H9 (cell line): ENCODE results near the gene ETV2. TPM values are rescaled to one million over a fixed set of nuclear protein-coding genes. Genes with fewer than 3 reads are reported as not detected.

Source experiments
- DNase-seq: peaks from one replicate; pipeline ENCODE4 v3.0.0-alpha.2; 2017
- H2AFZ ChIP-seq: one replicate; pipeline ENCODE4 v1.6.1; 2013; ENCODE audit warnings: mild to moderate bottlenecking, low read length, control low read depth, moderate library complexity
- H2AK5ac ChIP-seq: 2 replicates; pipeline ENCODE4 v1.6.1; 2013; ENCODE audit warnings: low read length, control low read depth, mixed read lengths; ENCODE audit not compliant: insufficient read length
- H2BK120ac ChIP-seq: one replicate; pipeline ENCODE4 v1.6.1; 2013; ENCODE audit warnings: low read depth, mild to moderate bottlenecking, low read length, control low read depth, inconsistent platforms; ENCODE audit not compliant: poor library complexity, severe bottlenecking
- H2BK12ac ChIP-seq: 2 replicates; pipeline ENCODE4 v1.6.1; 2013; ENCODE audit warnings: low read length, control low read depth, mixed read lengths, low read depth; ENCODE audit not compliant: insufficient read length
- H2BK15ac ChIP-seq: 2 replicates; pipeline ENCODE4 v1.6.1; 2013; ENCODE audit warnings: low read depth, low read length, control low read depth
- H2BK20ac ChIP-seq: one replicate; pipeline ENCODE4 v1.6.1; 2013; ENCODE audit warnings: low read depth, mild to moderate bottlenecking, low read length, control low read depth, inconsistent platforms; ENCODE audit not compliant: poor library complexity, severe bottlenecking
- H2BK5ac ChIP-seq: 2 replicates; pipeline ENCODE4 v1.6.1; 2013; ENCODE audit warnings: low read length, control low read depth, mixed read lengths; ENCODE audit not compliant: insufficient read length
- H3K14ac ChIP-seq: 2 replicates; pipeline ENCODE4 v1.6.1; 2013; ENCODE audit warnings: low read length, control low read depth; ENCODE audit not compliant: insufficient read depth
- H3K18ac ChIP-seq: 2 replicates; pipeline ENCODE4 v1.6.1; 2013; ENCODE audit warnings: low read depth, mild to moderate bottlenecking, mixed read lengths, low read length, control low read depth; ENCODE audit not compliant: insufficient read length
- H3K23ac ChIP-seq: 2 replicates; pipeline ENCODE4 v1.6.1; 2013; ENCODE audit warnings: low read length, control low read depth, mixed read lengths, low read depth; ENCODE audit not compliant: insufficient read length
- H3K23me2 ChIP-seq: 2 replicates; pipeline ENCODE4 v1.6.1; 2013; ENCODE audit warnings: low read depth, mild to moderate bottlenecking, mixed read lengths, low read length, control low read depth; ENCODE audit not compliant: insufficient read length, poor library complexity, severe bottlenecking
- H3K27ac ChIP-seq: 2 replicates; pipeline ENCODE4 v1.5.1; 2013; ENCODE audit warnings: low read length, control low read depth, mixed read lengths, low read depth; ENCODE audit not compliant: insufficient read length
- H3K27me3 ChIP-seq: 2 replicates; pipeline ENCODE4 v1.6.1; 2013; ENCODE audit warnings: low read length, control low read depth, inconsistent platforms; ENCODE audit not compliant: insufficient read depth
- H3K4ac ChIP-seq: 2 replicates; pipeline ENCODE4 v1.6.1; 2013; ENCODE audit warnings: low read depth, mild to moderate bottlenecking, control low read depth, inconsistent platforms, low read length, moderate library complexity
- H3K4me1 ChIP-seq: 2 replicates; pipeline ENCODE4 v1.6.1; 2013; ENCODE audit warnings: low read length, control low read depth, inconsistent platforms; ENCODE audit not compliant: insufficient read depth
- H3K4me2 ChIP-seq: 2 replicates; pipeline ENCODE4 v1.6.1; 2013; ENCODE audit warnings: low read length, control low read depth, mixed read lengths; ENCODE audit not compliant: insufficient read length, insufficient read depth
- H3K56ac ChIP-seq: 2 replicates; pipeline ENCODE4 v1.6.1; 2013; ENCODE audit warnings: low read depth, mild to moderate bottlenecking, mixed read lengths, low read length, control low read depth; ENCODE audit not compliant: insufficient read length
- H3K79me1 ChIP-seq: 2 replicates; pipeline ENCODE4 v1.6.1; 2013; ENCODE audit warnings: low read depth, mild to moderate bottlenecking, moderate library complexity, low read length, control low read depth, inconsistent platforms; ENCODE audit not compliant: insufficient read depth, poor library complexity, severe bottlenecking
- H3K79me2 ChIP-seq: 2 replicates; pipeline ENCODE4 v1.6.1; 2013; ENCODE audit warnings: low read length, control low read depth, inconsistent platforms; ENCODE audit not compliant: insufficient read depth
- H3K9ac ChIP-seq: 2 replicates; pipeline ENCODE4 v1.6.1; 2013; ENCODE audit warnings: low read length, control low read depth, mixed read lengths; ENCODE audit not compliant: insufficient read length; ENCODE audit errors: extremely low read depth
- H3K9me3 ChIP-seq: one replicate; pipeline ENCODE4 v1.6.1; 2013; ENCODE audit warnings: low read depth, low read length, inconsistent platforms; ENCODE audit not compliant: control insufficient read depth
- H3T11ph ChIP-seq: one replicate; pipeline ENCODE4 v1.6.1; 2013; ENCODE audit warnings: mild to moderate bottlenecking, low read length, control low read depth, inconsistent platforms
- H4K20me1 ChIP-seq: one replicate; pipeline ENCODE4 v1.6.1; 2013; ENCODE audit not compliant: control insufficient read depth, insufficient read length, insufficient read depth
- H4K5ac ChIP-seq: 2 replicates; pipeline ENCODE4 v1.6.1; 2013; ENCODE audit warnings: low read depth, mild to moderate bottlenecking, mixed read lengths, low read length, control low read depth; ENCODE audit not compliant: insufficient read length
- H4K8ac ChIP-seq: replicated peaks from 2 replicates; pipeline ENCODE4 v1.6.1; 2013; ENCODE audit warnings: low read length, control low read depth, mixed read lengths, low read depth; ENCODE audit not compliant: insufficient read length
- H4K91ac ChIP-seq: 2 replicates; pipeline ENCODE4 v1.6.1; 2013; ENCODE audit warnings: low read depth, mild to moderate bottlenecking, moderate library complexity, mixed read lengths, low read length, control low read depth; ENCODE audit not compliant: insufficient read length
- H3K27ac Mint-ChIP-seq, 3 experiments: 2 replicates in 2 of 3; 3 replicates in 1 of 3; pipeline ENCODE4 v1.8.0; 2020 to 2021; ENCODE audit warnings: mixed read lengths in 3 of 3, mild to moderate bottlenecking in 1 of 3, moderate library complexity in 1 of 3
- H3K27me3 Mint-ChIP-seq: 2 replicates; pipeline ENCODE4 v1.8.0; 2021; ENCODE audit warnings: low read depth, mild to moderate bottlenecking, moderate library complexity, mixed read lengths
- H3K36me3 Mint-ChIP-seq, 3 experiments: 2 replicates in 2 of 3; 3 replicates in 1 of 3; pipeline ENCODE4 v1.8.0; 2020 to 2021; ENCODE audit warnings: low read depth in 3 of 3, mixed read lengths in 3 of 3; ENCODE audit not compliant: insufficient read depth in 1 of 3
- H3K4me1 Mint-ChIP-seq, 2 experiments: 2 replicates each; pipeline ENCODE4 v1.8.0; 2020; ENCODE audit warnings: mixed read lengths in 2 of 2
- H3K4me3 Mint-ChIP-seq, 2 experiments: 2 replicates in 1 of 2; 3 replicates in 1 of 2; pipeline ENCODE4 v1.8.0; 2020 to 2021; ENCODE audit warnings: mild to moderate bottlenecking in 2 of 2, mixed read lengths in 2 of 2, moderate library complexity in 1 of 2
- H3K9me3 Mint-ChIP-seq, 2 experiments: 2 replicates in 1 of 2; 3 replicates in 1 of 2; pipeline ENCODE4 v1.8.0; 2020; ENCODE audit warnings: mild to moderate bottlenecking in 2 of 2, mixed read lengths in 2 of 2, moderate library complexity in 1 of 2
- WGBS: extraction: QIAGEN DNeasy Blood & Tissue Kit; methylation state at CpG from one replicate; pipeline ENCODE4 v1.1.7; 2013; ENCODE audit warnings: missing lambda C conversion rate, low lambda C conversion rate, mixed read lengths; ENCODE audit not compliant: insufficient read length; ENCODE audit errors: extremely low coverage; 5-methylcytosine and 5-hydroxymethylcytosine counted together
- total RNA-seq: library from RNA; stranded (reverse); gene quantifications from 2 replicates; pipeline ENCODE4 v1.2.1, GENCODE V29; 2021
- TF ChIP-seq, protein P1 (sequence below): fragments of 200-600 bp; sonication (generic); conservative IDR thresholded peaks from 3 replicates; pipeline ENCODE4 v1.8.0; 2021; ENCODE audit warnings: antibody characterized with exemption, mild to moderate bottlenecking

ETV2 gene
- total RNA-seq, 1 experiment from 2014 or later: 1.9 TPM

DNA sequence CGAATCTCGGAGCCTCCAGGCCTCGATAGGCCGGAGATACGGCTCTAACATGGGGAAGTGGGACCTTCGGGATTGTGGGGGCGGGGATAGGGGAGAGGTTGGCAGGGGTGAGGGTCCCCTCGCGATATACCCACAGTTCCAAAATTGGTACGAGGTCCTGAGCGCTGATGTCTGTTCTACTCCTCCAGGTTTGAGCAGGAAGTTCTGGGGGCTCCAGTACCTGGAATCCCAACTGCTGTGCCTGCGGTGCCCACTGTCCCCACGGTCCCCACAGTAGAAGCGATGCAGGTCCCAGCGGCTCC, 12.3 kb upstream of the ETV2 start:
- no peak overlapping the region for H3K4ac ChIP-seq
- no peak overlapping the region for H3K18ac ChIP-seq
- no peaks in the 10 kb centered on the region for H3K79me1 ChIP-seq
- WGBS: no CpG with 5 or more reads among the region's 15 CpGs
- H3K23me2 ChIP-seq: peaks cover 3% of the 10 kb centered on the region
- peak overlapping the region in 2 of 3 experiments; percentile 20 to 98; a peak in 4 of 7 replicates for H3K27ac Mint-ChIP-seq
- H3K14ac ChIP-seq: no peak overlapping the region
- no peak overlapping the region for H2BK15ac ChIP-seq
- no peak overlapping the region for H2AFZ ChIP-seq
- H3K4me1 Mint-ChIP-seq: peaks cover 5 to 8% of the 10 kb centered on the region in 2 experiments
- no peak overlapping the region for H2AK5ac ChIP-seq
- H3K4me2 ChIP-seq: peak overlapping the region; percentile 99
- H3K36me3 Mint-ChIP-seq: peaks cover 21 to 39% (median 36%) of the 10 kb centered on the region in 3 experiments
- DNase-seq: no peak
- H3K9me3 ChIP-seq: no peaks in the 10 kb centered on the region
- peak overlapping the region; percentile 77 for H3K9ac ChIP-seq
- no peaks in the 10 kb centered on the region for H4K20me1 ChIP-seq
- peaks cover 2% of the 10 kb centered on the region; the same call in 1 of the 2 replicates for H3K4me1 ChIP-seq
- H3K23ac ChIP-seq: no peak overlapping the region
- H2BK5ac ChIP-seq: no peak overlapping the region
- H3K27ac ChIP-seq: no peak overlapping the region
- H2BK20ac ChIP-seq: no peak overlapping the region
- no peak overlapping the region for H3T11ph ChIP-seq
- no peak overlapping the region for H4K8ac ChIP-seq
- H3K56ac ChIP-seq: no peak overlapping the region
- TF ChIP-seq, protein P1, sequence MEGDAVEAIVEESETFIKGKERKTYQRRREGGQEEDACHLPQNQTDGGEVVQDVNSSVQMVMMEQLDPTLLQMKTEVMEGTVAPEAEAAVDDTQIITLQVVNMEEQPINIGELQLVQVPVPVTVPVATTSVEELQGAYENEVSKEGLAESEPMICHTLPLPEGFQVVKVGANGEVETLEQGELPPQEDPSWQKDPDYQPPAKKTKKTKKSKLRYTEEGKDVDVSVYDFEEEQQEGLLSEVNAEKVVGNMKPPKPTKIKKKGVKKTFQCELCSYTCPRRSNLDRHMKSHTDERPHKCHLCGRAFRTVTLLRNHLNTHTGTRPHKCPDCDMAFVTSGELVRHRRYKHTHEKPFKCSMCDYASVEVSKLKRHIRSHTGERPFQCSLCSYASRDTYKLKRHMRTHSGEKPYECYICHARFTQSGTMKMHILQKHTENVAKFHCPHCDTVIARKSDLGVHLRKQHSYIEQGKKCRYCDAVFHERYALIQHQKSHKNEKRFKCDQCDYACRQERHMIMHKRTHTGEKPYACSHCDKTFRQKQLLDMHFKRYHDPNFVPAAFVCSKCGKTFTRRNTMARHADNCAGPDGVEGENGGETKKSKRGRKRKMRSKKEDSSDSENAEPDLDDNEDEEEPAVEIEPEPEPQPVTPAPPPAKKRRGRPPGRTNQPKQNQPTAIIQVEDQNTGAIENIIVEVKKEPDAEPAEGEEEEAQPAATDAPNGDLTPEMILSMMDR: no peak
- no peak overlapping the region for H4K5ac ChIP-seq
- no peak overlapping the region for H2BK12ac ChIP-seq
- H2BK120ac ChIP-seq: no peak overlapping the region
- H4K91ac ChIP-seq: no peak overlapping the region
- no peaks in the 10 kb centered on the region for H3K9me3 Mint-ChIP-seq
- H3K27me3 Mint-ChIP-seq: peaks cover 2% of the 10 kb centered on the region; the same call in 1 of the 2 replicates
- H3K27me3 ChIP-seq: no peaks in the 10 kb centered on the region
- peak overlapping the region; percentile 96 for H3K4me3 Mint-ChIP-seq
- H3K79me2 ChIP-seq: no peaks in the 10 kb centered on the region; the same call in 1 of the 2 replicates
